Measurements from ENCODE around the gene CEP83. TPM values are rescaled to one million over a fixed set of nuclear protein-coding genes. Genes with fewer than 3 reads are reported as not detected.
A peak's percentile ranks its signal among the peaks of the same experiment; 100 is the strongest.
"Not testable (repeated sequence)": the region's sequence is repeated elsewhere in the genome, so short reads cannot be mapped to it uniquely, and the experiment has no call there.

CEP83 gene
- total RNA-seq, 2 donors from 2014 or later, result 11.6 to 12.0 TPM

DNA sequence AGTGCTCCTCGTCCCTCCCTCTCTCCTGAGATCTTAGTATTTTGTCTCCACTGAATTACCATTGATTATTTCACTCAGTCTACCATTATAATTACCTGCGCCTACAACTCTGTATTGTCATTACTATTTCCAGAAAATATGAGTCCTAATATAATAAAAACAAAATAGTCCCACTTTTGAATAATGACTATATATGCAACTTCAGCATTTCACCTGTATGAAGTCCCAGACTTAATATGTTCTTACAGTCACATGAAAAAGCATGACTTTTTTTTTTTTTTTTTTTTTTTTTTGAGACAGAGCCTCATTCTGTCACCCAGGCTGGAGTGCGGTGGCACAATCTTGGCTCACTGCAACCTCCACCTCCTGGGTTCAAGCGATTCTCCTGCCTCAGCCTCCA lies 63.7 kb downstream of the CEP83 start:
- ATAC-seq; intact Hi-C loops (cut with DNase I); DNase-seq: not testable (repeated sequence)

DNA sequence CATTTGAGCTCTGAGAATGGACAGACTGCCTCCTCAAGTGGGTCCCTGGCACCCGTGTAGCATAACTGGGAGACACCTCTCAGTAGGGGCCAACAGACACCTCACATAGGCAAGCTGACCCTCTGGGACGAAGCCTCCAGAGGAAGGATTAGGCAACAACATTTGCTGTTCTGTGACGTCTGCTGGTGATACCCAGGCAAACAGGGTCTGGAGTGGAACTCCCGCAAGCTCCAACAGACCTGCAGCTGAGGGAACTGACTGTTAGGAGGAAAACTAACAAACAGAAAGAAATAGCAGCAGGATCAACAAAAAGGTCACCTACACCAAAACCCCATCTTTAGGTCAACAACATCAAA lies 69.6 kb downstream of the CEP83 start:
- DNase-seq (no peak), ATAC-seq (no peak)
- intact Hi-C loops (cut with DNase I), result no loop called here

- ATAC-seq; DNase-seq; intact Hi-C loops (cut with DNase I): not testable (repeated sequence)
Observed at GRCh38 chr12:94389482-94390129, 70.1 kb downstream of the CEP83 start.

DNA sequence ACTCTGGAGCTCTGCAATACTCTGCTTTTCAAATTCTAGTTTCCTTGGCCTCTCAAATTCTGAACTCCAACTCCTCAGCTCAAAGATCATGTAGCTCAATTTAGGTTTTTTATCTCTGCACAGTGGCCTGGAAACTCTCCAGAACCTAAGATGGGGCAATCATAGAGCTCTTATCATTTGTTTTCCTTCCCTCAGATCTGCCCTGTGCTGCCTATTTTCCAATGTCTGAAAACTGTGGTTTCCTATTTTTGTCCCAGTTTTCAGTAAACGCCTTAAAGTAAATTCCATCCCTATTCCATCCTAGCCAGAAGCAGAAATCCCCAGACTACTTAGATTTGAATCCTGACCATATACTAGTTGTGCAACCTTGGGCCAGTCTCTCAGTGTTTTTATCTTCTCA lies 73.2 kb downstream of the CEP83 start:
- peak; percentile 82 to 83 for ATAC-seq
- intact Hi-C loops (cut with DNase I), result no loop called here
- no peak for DNase-seq

- DNase-seq (no peak), ATAC-seq (no peak)
- intact Hi-C loops (cut with DNase I), result no loop called here
Observed at GRCh38 chr12:94384030-94384429, 75.6 kb downstream of the CEP83 start.

DNA sequence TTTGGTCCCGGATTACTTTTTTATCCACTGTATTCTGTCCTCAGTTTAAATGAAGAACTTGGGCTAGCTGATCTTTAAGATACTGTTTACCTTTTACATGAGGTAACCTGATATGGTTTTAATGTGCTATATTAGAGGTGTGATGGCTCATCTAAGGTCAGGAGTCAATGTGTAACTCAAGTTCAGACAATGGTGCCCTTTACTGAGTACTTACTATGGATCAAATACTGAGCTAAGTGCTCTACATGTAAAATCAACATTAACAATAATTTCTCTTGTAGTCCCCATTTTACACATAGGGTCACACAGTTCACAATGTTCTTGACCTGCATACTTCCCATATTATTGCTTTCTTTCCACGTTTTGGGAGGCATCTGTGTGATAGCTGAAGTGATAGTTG lies 79.2 kb downstream of the CEP83 start:
- intact Hi-C loops (cut with DNase I), result no loop called here
- ATAC-seq (no peak), DNase-seq (no peak)

- intact Hi-C loops (cut with DNase I), result no loop called here
- DNase-seq (no peak), ATAC-seq (no peak)
Observed at GRCh38 chr12:94379479-94380113, 80.1 kb downstream of the CEP83 start.

GRCh38 chr12:94377599-94377998 lies 82.1 kb downstream of the CEP83 start:
- intact Hi-C loops (cut with DNase I), result no loop called here
- DNase-seq, result no peak
- no peak for ATAC-seq

- DNase-seq, result no peak
- intact Hi-C loops (cut with DNase I), result no loop called here
- ATAC-seq, result no peak
Observed at GRCh38 chr12:94374124-94374523, 85.5 kb downstream of the CEP83 start.

- intact Hi-C loops (cut with DNase I), result no loop called here
- ATAC-seq (no peak), DNase-seq (no peak)
Observed at GRCh38 chr12:94372461-94372860, 87.2 kb downstream of the CEP83 start.

DNA sequence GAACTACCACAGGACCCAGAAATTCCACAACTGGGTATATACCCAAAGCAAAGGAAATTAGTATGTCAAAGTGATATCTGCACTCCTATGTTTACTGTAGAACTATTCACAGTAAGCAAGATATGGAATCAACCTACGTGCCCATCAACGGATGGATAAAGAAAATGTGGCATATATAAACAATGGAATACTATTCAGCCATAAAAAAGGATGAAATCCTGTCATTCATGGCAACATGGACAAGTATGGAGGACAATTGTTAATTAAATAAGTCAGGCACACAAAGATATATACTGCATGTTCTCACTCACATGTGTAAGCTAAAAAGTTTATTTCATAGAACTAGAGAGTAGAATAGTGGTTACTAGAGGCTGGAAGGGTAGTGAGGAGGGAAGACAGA lies 97.0 kb downstream of the CEP83 start:
- ATAC-seq (no peak), DNase-seq (no peak)
- intact Hi-C loops (cut with DNase I), result no loop called here

DNA sequence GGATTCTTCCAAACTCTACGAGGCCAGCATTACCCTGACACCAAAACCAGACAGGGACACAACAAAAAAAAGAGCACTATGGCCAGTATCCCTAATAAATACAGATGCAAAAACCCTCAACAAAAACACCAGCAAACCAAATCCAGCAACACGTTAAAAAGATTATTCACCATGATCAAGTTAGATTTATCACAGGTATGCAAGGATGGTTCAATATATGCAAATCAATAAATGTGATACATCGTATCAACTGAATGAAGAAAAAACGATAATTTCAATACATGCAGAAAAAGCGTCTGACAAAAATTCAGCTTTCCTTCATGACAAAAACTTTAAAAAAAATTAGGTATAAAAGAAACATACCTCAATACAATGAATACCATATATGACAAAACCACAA lies 99.9 kb downstream of the CEP83 start:
- DNase-seq (no peak), ATAC-seq (no peak)
- intact Hi-C loops (cut with DNase I), result no loop called here

DNA sequence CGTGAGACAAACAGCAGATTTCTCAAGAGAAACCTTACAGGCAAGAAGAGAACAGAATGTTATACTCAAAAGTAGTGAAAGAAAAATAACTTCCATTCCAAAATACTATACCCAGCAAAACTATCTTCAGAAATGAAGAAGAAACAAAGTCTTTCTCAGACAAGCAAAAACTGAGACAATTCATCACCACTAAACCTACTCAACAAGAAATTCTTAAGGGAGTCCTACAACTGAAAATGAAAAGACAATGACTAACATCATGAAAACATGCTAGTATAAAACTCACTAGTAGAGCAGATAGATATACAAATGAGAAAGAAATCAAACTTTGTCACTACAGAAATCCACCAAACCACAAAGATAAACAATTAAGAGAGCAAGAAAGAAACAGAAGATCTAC lies 106.5 kb downstream of the CEP83 start:
- intact Hi-C loops (cut with DNase I), result no loop called here

GRCh38 chr12:94340573-94340972 lies 119.1 kb downstream of the CEP83 start:
- intact Hi-C loops (cut with DNase I), result no loop called here
- ATAC-seq (no peak), DNase-seq (no peak)

More for the DNA sequence above, 106.5 kb downstream of the CEP83 start:
- no peak for ATAC-seq
- no peak for DNase-seq

- intact Hi-C loops (cut with DNase I), result loop anchor here in 1 of 2 donors (10.0 kb wide), 1 partner anchor 177 kb away; no protein-coding TSS in a partner anchor
- DNase-seq (no peak), ATAC-seq (no peak)
Observed at GRCh38 chr12:94338006-94338794, 121.5 kb downstream of the CEP83 start.

DNA sequence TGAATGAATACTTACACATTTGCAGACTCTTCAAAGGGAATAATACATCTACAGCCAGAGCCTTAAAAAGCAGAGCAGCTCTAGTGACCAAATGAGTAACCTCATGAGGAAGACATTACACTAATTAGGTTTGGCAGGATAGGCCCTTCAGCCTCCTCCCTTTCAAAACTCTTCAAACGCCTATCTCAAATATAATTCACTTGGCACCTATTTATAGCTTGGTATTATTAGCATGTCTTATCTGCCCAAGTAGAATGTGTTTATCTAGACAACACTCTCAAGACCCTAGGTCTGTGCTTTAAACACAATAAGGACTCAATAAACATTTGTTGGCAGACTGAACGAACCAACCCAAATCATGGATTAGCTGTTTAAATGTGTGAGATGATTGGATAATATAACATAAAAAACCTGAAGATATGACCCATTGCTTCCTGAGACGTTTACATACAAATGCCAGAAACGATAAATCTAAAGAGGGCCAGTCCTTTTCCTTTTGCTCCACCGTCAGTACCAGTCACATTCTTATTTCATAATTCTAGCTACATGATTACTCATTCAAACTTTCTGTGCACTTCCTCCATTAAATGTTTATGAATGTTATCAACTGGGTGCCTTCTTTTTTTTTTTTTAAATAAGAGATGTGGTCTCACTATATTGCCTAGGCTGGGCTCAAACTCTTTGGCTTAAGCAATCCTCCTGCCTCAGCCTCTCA lies 123.3 kb downstream of the CEP83 start:
- DNase-seq (no peak), ATAC-seq (peak; percentile 61 to 66)
- intact Hi-C loops (cut with DNase I), result loop anchor here in 1 of 2 donors (10.0 kb wide), 1 partner anchor 178 kb away; no protein-coding TSS in a partner anchor

GRCh38 chr12:94333396-94333795 lies 126.3 kb downstream of the CEP83 start:
- no peak for DNase-seq
- ATAC-seq, result no peak
- intact Hi-C loops (cut with DNase I), result loop anchor here in 1 of 2 donors (10.0 kb wide), 1 partner anchor 181 kb away; no protein-coding TSS in a partner anchor

GRCh38 chr12:94329366-94329765 lies 130.3 kb downstream of the CEP83 start:
- DNase-seq (no peak), ATAC-seq (no peak)
- intact Hi-C loops (cut with DNase I), result no loop called here

DNA sequence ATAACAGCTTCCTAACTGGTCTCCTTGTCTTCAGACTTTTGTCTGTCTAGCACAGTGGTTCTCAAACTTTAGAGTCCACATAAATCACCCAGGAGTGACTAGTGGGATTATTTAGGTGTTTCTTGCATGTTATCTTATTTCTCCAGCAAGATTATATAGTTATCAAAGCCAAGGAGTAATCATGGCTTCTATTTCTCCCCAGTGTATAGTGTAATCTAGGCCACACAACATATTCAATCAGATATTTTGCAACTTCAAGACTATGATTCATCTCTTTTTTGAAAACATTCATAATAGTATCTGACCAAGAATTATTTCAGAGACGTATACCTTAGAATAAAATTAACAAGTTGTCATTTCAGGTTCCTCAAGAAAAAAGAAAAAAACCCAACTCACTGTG lies 131.9 kb downstream of the CEP83 start:
- ATAC-seq (no peak), DNase-seq (no peak)
- intact Hi-C loops (cut with DNase I), result no loop called here

DNA sequence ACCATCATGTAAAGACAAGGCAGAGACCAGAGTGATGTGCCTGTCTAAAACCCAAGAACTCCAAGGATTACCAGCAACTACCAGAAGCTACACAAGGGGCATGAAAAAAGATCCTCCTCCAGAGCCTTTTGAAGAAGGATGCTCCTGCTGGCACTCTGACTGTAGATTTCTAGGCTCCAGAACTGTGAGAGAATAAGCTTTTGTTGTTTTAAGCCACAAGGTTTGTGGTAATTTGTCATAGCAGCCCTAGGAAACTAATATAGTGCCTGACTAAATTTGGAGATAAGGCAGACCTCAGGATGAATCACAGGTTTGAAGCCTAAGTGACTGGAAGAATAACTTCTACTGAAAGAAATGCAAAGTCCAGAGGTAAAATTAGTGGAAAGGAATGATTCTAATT lies 132.9 kb downstream of the CEP83 start:
- DNase-seq (no peak), ATAC-seq (peak in 1 of 2 donors; percentile 51)
- intact Hi-C loops (cut with DNase I), result no loop called here

Measured in left cardiac atrium (tissue), 4 donors.